Measurements from ENCODE around the gene CCL24. TPM values are rescaled to one million over a fixed set of nuclear protein-coding genes. Genes with fewer than 3 reads are reported as not detected.
"Not testable (repeated sequence)": the region's sequence is repeated elsewhere in the genome, so short reads cannot be mapped to it uniquely, and the experiment has no call there.

Gene CCL24
- total RNA-seq, 1 experiment from 2014 or later: not detected

GRCh38 chr7:75845132-75845531 lies 31.5 kb upstream of the CCL24 start:
- H3K4me3 ChIP-seq (ENCODE audit: low read length); H3K4me1 ChIP-seq (ENCODE audit: low read length); H3K27me3 ChIP-seq (ENCODE audit: low read length); H3K9ac ChIP-seq (ENCODE audit: low read length); H2AFZ ChIP-seq (ENCODE audit: low read length); H4K20me1 ChIP-seq (ENCODE audit: insufficient read depth, low read depth, low read length); H3K9me3 ChIP-seq (ENCODE audit: low read length); H3K79me2 ChIP-seq (ENCODE audit: low read length); H3K9me2 ChIP-seq (replicated peaks; ENCODE audit: insufficient read depth, low read length); H3K27ac ChIP-seq (ENCODE audit: low read length); DNase-seq; H3K36me3 ChIP-seq (ENCODE audit: insufficient read depth, low read length); H3K4me2 ChIP-seq (ENCODE audit: low read depth, low read length, poor library complexity, severe bottlenecking): not testable (repeated sequence)

- Histone ChIP-seq H2AFZ (ENCODE audit: low read length) (no peak overlapping the region), H3K9ac (ENCODE audit: low read length) (no peak overlapping the region), H3K4me2 (ENCODE audit: low read depth, low read length, poor library complexity, severe bottlenecking) (no peak overlapping the region), H3K36me3 (ENCODE audit: insufficient read depth, low read length) (no peaks in the 10 kb centered on the region), H3K4me1 (ENCODE audit: low read length) (peaks cover 7% of the 10 kb centered on the region), H3K9me2 (replicated peaks; ENCODE audit: insufficient read depth, low read length) (no peaks in the 10 kb centered on the region), H3K4me3 (ENCODE audit: low read length) (no peak overlapping the region), H3K27me3 (ENCODE audit: low read length) (no peaks in the 10 kb centered on the region), H3K9me3 (ENCODE audit: low read length) (no peaks in the 10 kb centered on the region), H3K27ac (ENCODE audit: low read length) (no peak overlapping the region), H3K79me2 (ENCODE audit: low read length) (no peaks in the 10 kb centered on the region), H4K20me1 (ENCODE audit: insufficient read depth, low read depth, low read length) (no peaks in the 10 kb centered on the region)
- DNase-seq: no peak
Measured at GRCh38 chr7:75844158-75844557, 30.6 kb upstream of the CCL24 start.

GRCh38 chr7:75843613-75844116 lies 30.1 kb upstream of the CCL24 start:
- peaks cover 7% of the 10 kb centered on the region for H3K4me1 ChIP-seq (ENCODE audit: low read length)
- no peak for DNase-seq
- H3K4me2 ChIP-seq (ENCODE audit: low read depth, low read length, poor library complexity, severe bottlenecking): no peak overlapping the region
- H3K9me3 ChIP-seq (ENCODE audit: low read length): no peaks in the 10 kb centered on the region
- H2AFZ ChIP-seq (ENCODE audit: low read length): no peak overlapping the region
- no peak overlapping the region for H3K27ac ChIP-seq (ENCODE audit: low read length)
- no peaks in the 10 kb centered on the region for H4K20me1 ChIP-seq (ENCODE audit: insufficient read depth, low read depth, low read length)
- no peaks in the 10 kb centered on the region for H3K27me3 ChIP-seq (ENCODE audit: low read length)
- H3K79me2 ChIP-seq (ENCODE audit: low read length): no peaks in the 10 kb centered on the region
- no peak overlapping the region for H3K4me3 ChIP-seq (ENCODE audit: low read length)
- H3K9ac ChIP-seq (ENCODE audit: low read length): no peak overlapping the region
- no peaks in the 10 kb centered on the region for H3K9me2 ChIP-seq (replicated peaks; ENCODE audit: insufficient read depth, low read length)
- no peaks in the 10 kb centered on the region for H3K36me3 ChIP-seq (ENCODE audit: insufficient read depth, low read length)

- no peaks in the 10 kb centered on the region for H3K27me3 ChIP-seq (ENCODE audit: low read length)
- H3K36me3 ChIP-seq (ENCODE audit: insufficient read depth, low read length): no peaks in the 10 kb centered on the region
- no peak overlapping the region for H3K9ac ChIP-seq (ENCODE audit: low read length)
- H3K4me1 ChIP-seq (ENCODE audit: low read length): peaks cover 7% of the 10 kb centered on the region
- no peaks in the 10 kb centered on the region for H3K9me2 ChIP-seq (replicated peaks; ENCODE audit: insufficient read depth, low read length)
- H3K9me3 ChIP-seq (ENCODE audit: low read length): no peaks in the 10 kb centered on the region
- H2AFZ ChIP-seq (ENCODE audit: low read length): no peak overlapping the region
- no peak overlapping the region for H3K27ac ChIP-seq (ENCODE audit: low read length)
- H3K4me3 ChIP-seq (ENCODE audit: low read length): no peak overlapping the region
- no peak for DNase-seq
- H3K79me2 ChIP-seq (ENCODE audit: low read length): no peaks in the 10 kb centered on the region
- H3K4me2 ChIP-seq (ENCODE audit: low read depth, low read length, poor library complexity, severe bottlenecking): no peak overlapping the region
- no peaks in the 10 kb centered on the region for H4K20me1 ChIP-seq (ENCODE audit: insufficient read depth, low read depth, low read length)
Measured at GRCh38 chr7:75842836-75843446, 29.3 kb upstream of the CCL24 start.

- Histone ChIP-seq H4K20me1 (ENCODE audit: insufficient read depth, low read depth, low read length) (no peaks in the 10 kb centered on the region), H3K36me3 (ENCODE audit: insufficient read depth, low read length) (no peaks in the 10 kb centered on the region), H3K4me2 (ENCODE audit: low read depth, low read length, poor library complexity, severe bottlenecking) (no peak overlapping the region), H3K27ac (ENCODE audit: low read length) (no peak overlapping the region), H3K79me2 (ENCODE audit: low read length) (no peaks in the 10 kb centered on the region), H3K4me3 (ENCODE audit: low read length) (no peak overlapping the region), H3K4me1 (ENCODE audit: low read length) (peaks cover 7% of the 10 kb centered on the region), H3K9ac (ENCODE audit: low read length) (no peak overlapping the region), H3K9me3 (ENCODE audit: low read length) (no peaks in the 10 kb centered on the region), H3K9me2 (replicated peaks; ENCODE audit: insufficient read depth, low read length) (no peaks in the 10 kb centered on the region), H3K27me3 (ENCODE audit: low read length) (no peaks in the 10 kb centered on the region), H2AFZ (ENCODE audit: low read length) (no peak overlapping the region)
- no peak for DNase-seq
Measured at GRCh38 chr7:75840029-75840428, 26.4 kb upstream of the CCL24 start.

GRCh38 chr7:75838281-75838930 lies 24.8 kb upstream of the CCL24 start:
- H3K9me2 ChIP-seq (replicated peaks; ENCODE audit: insufficient read depth, low read length); H3K9me3 ChIP-seq (ENCODE audit: low read length); H3K4me2 ChIP-seq (ENCODE audit: low read depth, low read length, poor library complexity, severe bottlenecking); H3K4me3 ChIP-seq (ENCODE audit: low read length); H2AFZ ChIP-seq (ENCODE audit: low read length); H3K9ac ChIP-seq (ENCODE audit: low read length); H4K20me1 ChIP-seq (ENCODE audit: insufficient read depth, low read depth, low read length); H3K36me3 ChIP-seq (ENCODE audit: insufficient read depth, low read length); H3K27me3 ChIP-seq (ENCODE audit: low read length); DNase-seq; H3K27ac ChIP-seq (ENCODE audit: low read length); H3K4me1 ChIP-seq (ENCODE audit: low read length); H3K79me2 ChIP-seq (ENCODE audit: low read length): not testable (repeated sequence)

GRCh38 chr7:75836798-75837197 lies 23.2 kb upstream of the CCL24 start:
- Histone ChIP-seq H3K36me3 (ENCODE audit: insufficient read depth, low read length) (no peaks in the 10 kb centered on the region), H4K20me1 (ENCODE audit: insufficient read depth, low read depth, low read length) (no peaks in the 10 kb centered on the region), H3K4me1 (ENCODE audit: low read length) (no peaks in the 10 kb centered on the region), H3K9ac (ENCODE audit: low read length) (no peak overlapping the region), H3K9me3 (ENCODE audit: low read length) (no peaks in the 10 kb centered on the region), H2AFZ (ENCODE audit: low read length) (no peak overlapping the region), H3K27ac (ENCODE audit: low read length) (no peak overlapping the region), H3K79me2 (ENCODE audit: low read length) (no peaks in the 10 kb centered on the region), H3K9me2 (replicated peaks; ENCODE audit: insufficient read depth, low read length) (no peaks in the 10 kb centered on the region), H3K27me3 (ENCODE audit: low read length) (no peaks in the 10 kb centered on the region), H3K4me2 (ENCODE audit: low read depth, low read length, poor library complexity, severe bottlenecking) (no peak overlapping the region), H3K4me3 (ENCODE audit: low read length) (no peak overlapping the region)
- no peak for DNase-seq

- no peak overlapping the region for H3K4me2 ChIP-seq (ENCODE audit: low read depth, low read length, poor library complexity, severe bottlenecking)
- no peaks in the 10 kb centered on the region for H3K79me2 ChIP-seq (ENCODE audit: low read length)
- H3K4me3 ChIP-seq (ENCODE audit: low read length): no peak overlapping the region
- H4K20me1 ChIP-seq (ENCODE audit: insufficient read depth, low read depth, low read length): no peaks in the 10 kb centered on the region
- no peaks in the 10 kb centered on the region for H3K9me2 ChIP-seq (replicated peaks; ENCODE audit: insufficient read depth, low read length)
- H2AFZ ChIP-seq (ENCODE audit: low read length): no peak overlapping the region
- H3K27me3 ChIP-seq (ENCODE audit: low read length): no peaks in the 10 kb centered on the region
- H3K27ac ChIP-seq (ENCODE audit: low read length): no peak overlapping the region
- DNase-seq: no peak
- H3K4me1 ChIP-seq (ENCODE audit: low read length): no peaks in the 10 kb centered on the region
- H3K9me3 ChIP-seq (ENCODE audit: low read length): no peaks in the 10 kb centered on the region
- H3K36me3 ChIP-seq (ENCODE audit: insufficient read depth, low read length): no peaks in the 10 kb centered on the region
- no peak overlapping the region for H3K9ac ChIP-seq (ENCODE audit: low read length)
Measured at GRCh38 chr7:75835688-75836285, 22.2 kb upstream of the CCL24 start.
